Neural progenitor cell (in vitro differentiated cells): Measurements from ENCODE around the gene PLA2G4F. TPM values are rescaled to one million over a fixed set of nuclear protein-coding genes. Genes with fewer than 3 reads are reported as not detected.

Source experiments
- DNase-seq: peaks from one replicate; pipeline ENCODE4 v3.0.0-alpha.2; 2016; ENCODE audit warnings: low spot score
- H2AFZ ChIP-seq: fragments of 200-600 bp; sonication (generic); replicated peaks from 2 replicates; pipeline ENCODE4 v1.6.1; 2016; ENCODE audit warnings: antibody characterized with exemption
- H3F3A ChIP-seq: fragments of 200-600 bp; sonication (generic); 2 replicates; pipeline ENCODE4 v1.6.1; 2016; ENCODE audit warnings: antibody characterized with exemption, low read depth
- H3K27ac ChIP-seq: fragments of 200-600 bp; sonication (generic); 2 replicates; pipeline ENCODE4 v1.5.1; 2016; ENCODE audit warnings: mild to moderate bottlenecking
- H3K27me3 ChIP-seq: fragments of 200-600 bp; sonication (generic); 2 replicates; pipeline ENCODE4 v1.6.1; 2016; ENCODE audit warnings: mild to moderate bottlenecking, moderate library complexity
- H3K36me3 ChIP-seq: fragments of 200-600 bp; sonication (generic); 2 replicates; pipeline ENCODE4 v1.5.1; 2016
- H3K4me1 ChIP-seq: fragments of 200-600 bp; sonication (generic); 2 replicates; pipeline ENCODE4 v1.6.1; 2016; ENCODE audit warnings: mixed run types
- H3K4me2 ChIP-seq: fragments of 200-600 bp; sonication (generic); 2 replicates; pipeline ENCODE4 v1.6.1; 2016
- H3K4me3 ChIP-seq: fragments of 200-600 bp; sonication (generic); 2 replicates; pipeline ENCODE4 v1.5.1; 2016
- H3K79me2 ChIP-seq: fragments of 200-600 bp; sonication (generic); 2 replicates; pipeline ENCODE4 v1.6.1; 2016; ENCODE audit warnings: low read depth
- H3K9ac ChIP-seq: fragments of 200-600 bp; sonication (generic); 2 replicates; pipeline ENCODE4 v1.6.1; 2016
- H3K9me3 ChIP-seq: fragments of 200-600 bp; sonication (generic); 2 replicates; pipeline ENCODE4 v1.5.1; 2016; ENCODE audit warnings: low read depth
- H4K20me1 ChIP-seq: fragments of 200-600 bp; sonication (generic); 2 replicates; pipeline ENCODE4 v1.6.1; 2016; ENCODE audit warnings: low read depth
- H3K27ac Mint-ChIP-seq: 3 replicates; pipeline ENCODE4 v1.8.0; 2021; ENCODE audit warnings: mixed read lengths
- H3K27me3 Mint-ChIP-seq: 2 replicates; pipeline ENCODE4 v1.8.0; 2022; ENCODE audit warnings: low read depth, mild to moderate bottlenecking, inconsistent platforms, moderate library complexity, mixed read lengths; ENCODE audit not compliant: insufficient read depth
- H3K36me3 Mint-ChIP-seq: 3 replicates; pipeline ENCODE4 v1.8.0; 2021; ENCODE audit warnings: mixed read lengths
- H3K4me1 Mint-ChIP-seq: 3 replicates; pipeline ENCODE4 v1.8.0; 2021; ENCODE audit warnings: mixed read lengths
- H3K4me3 Mint-ChIP-seq: 3 replicates; pipeline ENCODE4 v1.8.0; 2021; ENCODE audit warnings: mild to moderate bottlenecking, moderate library complexity, mixed read lengths
- H3K9me3 Mint-ChIP-seq: 3 replicates; pipeline ENCODE4 v1.8.0; 2020; ENCODE audit warnings: mixed read lengths
- CTCF ChIP-seq: fragments of 200-600 bp; sonication (generic); IDR thresholded peaks from 2 replicates; pipeline ENCODE4 v1.5.1; 2017; ENCODE audit warnings: antibody characterized with exemption, mild to moderate bottlenecking
- EZH2 ChIP-seq: fragments of 200-600 bp; sonication (generic); IDR thresholded peaks from 2 replicates; pipeline ENCODE4 v1.6.1; 2017; ENCODE audit warnings: antibody characterized with exemption, mild to moderate bottlenecking, moderate library complexity
- EZH2phosphoT487 ChIP-seq: fragments of 200-600 bp; sonication (generic); IDR thresholded peaks from 2 replicates; pipeline ENCODE4 v1.6.1; 2017; ENCODE audit warnings: antibody characterized with exemption
- total RNA-seq: library from RNA; depleted of rRNA; stranded (reverse); fragments of >200 nt; gene quantifications from 2 replicates; pipeline ENCODE4 v1.2.3, GENCODE V29; 2015; ENCODE audit warnings: low replicate concordance

PLA2G4F gene
- total RNA-seq, 1 donor from 2014 or later: not detected

- TF ChIP-seq EZH2: no peak
- no peak for TF ChIP-seq CTCF
- no peak for TF ChIP-seq EZH2phosphoT487
- Histone ChIP-seq H3K27me3 (no peaks in the 10 kb centered on the region), H3K36me3 (peaks cover 12% of the 10 kb centered on the region), H3K9ac (no peak overlapping the region), H4K20me1 (no peaks in the 10 kb centered on the region), H3K4me1 (no peaks in the 10 kb centered on the region), H3K79me2 (peaks cover 14% of the 10 kb centered on the region), H3F3A (no peaks in the 10 kb centered on the region), H3K9me3 (no peaks in the 10 kb centered on the region), H3K4me3 (no peak overlapping the region), H2AFZ (no peak overlapping the region), H3K4me2 (no peak overlapping the region), H3K27ac (no peak overlapping the region)
- Mint-ChIP-seq H3K27me3 (no peaks in the 10 kb centered on the region), H3K36me3 (peaks cover 11% of the 10 kb centered on the region), H3K27ac (peak overlapping the region; percentile 10), H3K9me3 (no peaks in the 10 kb centered on the region), H3K4me1 (no peaks in the 10 kb centered on the region), H3K4me3 (no peak overlapping the region)
- DNase-seq: no peak
Observed at GRCh38 chr15:42190370-42190769, 33.9 kb upstream of the PLA2G4F start.

GRCh38 chr15:42185801-42186200, 29.4 kb upstream of the PLA2G4F start:
- H3K9ac ChIP-seq: no peak overlapping the region
- Mint-ChIP-seq H3K27ac (no peak overlapping the region), H3K9me3 (no peaks in the 10 kb centered on the region), H3K4me1 (no peaks in the 10 kb centered on the region), H3K27me3 (no peaks in the 10 kb centered on the region), H3K4me3 (no peak overlapping the region), H3K36me3 (peaks cover 16% of the 10 kb centered on the region)
- no peak overlapping the region for H3K27ac ChIP-seq
- TF ChIP-seq EZH2: no peak
- TF ChIP-seq CTCF: no peak
- no peak for TF ChIP-seq EZH2phosphoT487
- no peaks in the 10 kb centered on the region for H4K20me1 ChIP-seq
- H3K4me2 ChIP-seq: no peak overlapping the region
- no peaks in the 10 kb centered on the region for H3K79me2 ChIP-seq
- H3K27me3 ChIP-seq: no peaks in the 10 kb centered on the region
- no peaks in the 10 kb centered on the region for H3K4me1 ChIP-seq
- H3K9me3 ChIP-seq: no peaks in the 10 kb centered on the region
- no peaks in the 10 kb centered on the region for H3F3A ChIP-seq
- no peak for DNase-seq
- no peak overlapping the region for H2AFZ ChIP-seq
- peaks cover 5% of the 10 kb centered on the region for H3K36me3 ChIP-seq
- no peak overlapping the region for H3K4me3 ChIP-seq

- Histone ChIP-seq H3K4me3 (no peak overlapping the region), H3K79me2 (no peaks in the 10 kb centered on the region), H3K36me3 (peaks cover 8% of the 10 kb centered on the region), H3K4me1 (no peaks in the 10 kb centered on the region), H3F3A (peaks cover 1% of the 10 kb centered on the region), H3K27ac (no peak overlapping the region), H3K4me2 (no peak overlapping the region), H3K9me3 (no peaks in the 10 kb centered on the region), H4K20me1 (no peaks in the 10 kb centered on the region), H2AFZ (no peak overlapping the region), H3K27me3 (no peaks in the 10 kb centered on the region), H3K9ac (no peak overlapping the region)
- DNase-seq: no peak
- Mint-ChIP-seq H3K27ac (no peak overlapping the region), H3K9me3 (no peaks in the 10 kb centered on the region), H3K27me3 (no peaks in the 10 kb centered on the region), H3K36me3 (peaks cover 13% of the 10 kb centered on the region), H3K4me1 (no peaks in the 10 kb centered on the region), H3K4me3 (no peak overlapping the region)
- no peak for TF ChIP-seq CTCF
- no peak for TF ChIP-seq EZH2
- no peak for TF ChIP-seq EZH2phosphoT487
Observed at GRCh38 chr15:42184736-42185135, 28.3 kb upstream of the PLA2G4F start.

GRCh38 chr15:42184296-42184695, 27.9 kb upstream of the PLA2G4F start:
- H3K27ac Mint-ChIP-seq: no peak overlapping the region
- H3K79me2 ChIP-seq: no peaks in the 10 kb centered on the region
- no peak overlapping the region for H3K4me3 Mint-ChIP-seq
- H3F3A ChIP-seq: peaks cover 4% of the 10 kb centered on the region
- no peaks in the 10 kb centered on the region for H3K27me3 Mint-ChIP-seq
- H3K36me3 ChIP-seq: peaks cover 8% of the 10 kb centered on the region
- no peak overlapping the region for H3K27ac ChIP-seq
- peaks cover 13% of the 10 kb centered on the region for H3K36me3 Mint-ChIP-seq
- no peak overlapping the region for H3K4me2 ChIP-seq
- H3K9me3 ChIP-seq: no peaks in the 10 kb centered on the region
- H3K9ac ChIP-seq: no peak overlapping the region
- TF ChIP-seq EZH2 (no peak), EZH2phosphoT487 (no peak), CTCF (no peak)
- H3K4me3 ChIP-seq: no peak overlapping the region
- H4K20me1 ChIP-seq: no peaks in the 10 kb centered on the region
- H3K4me1 Mint-ChIP-seq: no peaks in the 10 kb centered on the region
- DNase-seq: no peak
- H3K27me3 ChIP-seq: no peaks in the 10 kb centered on the region
- H2AFZ ChIP-seq: no peak overlapping the region
- no peaks in the 10 kb centered on the region for H3K4me1 ChIP-seq
- no peaks in the 10 kb centered on the region for H3K9me3 Mint-ChIP-seq
